SK-N-SH treated with all-trans-retinoic acid at 6 μM for 48 hours (cell line): ENCODE data around the gene ANKRD55.
"Not testable (repeated sequence)": the region's sequence is repeated elsewhere in the genome, so short reads cannot be mapped to it uniquely, and the experiment has no call there.

Experiments
- ATAC-seq: fragments of 200-7000 bp; cut with Tn5 transposase; 3 replicates; pipeline ENCODE4 v1.9.1; 2020; ENCODE audit warnings: mild to moderate bottlenecking, moderate library complexity
- ARNTL ChIP-seq: fragments of 450-650 bp; formaldehyde crosslinking; IDR thresholded peaks from 2 replicates; pipeline ENCODE4 v1.5.0; 2020; ENCODE audit warnings: low read depth, mild to moderate bottlenecking, moderate library complexity, borderline replicate concordance
- BACH2 ChIP-seq: fragments of 250-450 bp; sonication (Bioruptor Pico); IDR thresholded peaks from 2 replicates; pipeline ENCODE4 v1.9.0; 2021; ENCODE audit warnings: mild to moderate bottlenecking, borderline replicate concordance
- CREB5 ChIP-seq: fragments of 250-450 bp; sonication (Bioruptor Pico); IDR thresholded peaks from 2 replicates; pipeline ENCODE4 v1.5.1; 2020; ENCODE audit warnings: low read depth, mild to moderate bottlenecking, moderate library complexity
- CSDC2 ChIP-seq: fragments of 250-450 bp; sonication (Bioruptor Pico); IDR thresholded peaks from 2 replicates; pipeline ENCODE4 v1.5.0; 2020; ENCODE audit warnings: mild to moderate bottlenecking, moderate library complexity
- CSRNP3 ChIP-seq: fragments of 250-450 bp; sonication (Bioruptor Pico); IDR thresholded peaks from 2 replicates; pipeline ENCODE4 v1.5.1; 2021; ENCODE audit warnings: mild to moderate bottlenecking, moderate library complexity
- OSR1 ChIP-seq: fragments of 250-450 bp; sonication (Bioruptor Pico); IDR thresholded peaks from 2 replicates; pipeline ENCODE4 v1.8.0; 2022; ENCODE audit warnings: moderate library complexity, mild to moderate bottlenecking, inconsistent platforms
- PPARA ChIP-seq: fragments of 250-450 bp; sonication (Bioruptor Pico); IDR thresholded peaks from 2 replicates; pipeline ENCODE4 v1.5.0; 2020; ENCODE audit warnings: mild to moderate bottlenecking, borderline replicate concordance
- RARB ChIP-seq: fragments of 250-450 bp; sonication (Bioruptor Pico); IDR thresholded peaks from 2 replicates; pipeline ENCODE4 v1.8.0; 2021; ENCODE audit warnings: mild to moderate bottlenecking, moderate library complexity
- SNAI2 ChIP-seq: fragments of 250-450 bp; sonication (Bioruptor Pico); IDR thresholded peaks from 2 replicates; pipeline ENCODE4 v1.5.0; 2020; ENCODE audit warnings: mild to moderate bottlenecking, moderate library complexity
- TCF4 ChIP-seq: fragments of 250-450 bp; sonication (Bioruptor Pico); IDR thresholded peaks from 2 replicates; pipeline ENCODE4 v1.8.0; 2021; ENCODE audit warnings: mild to moderate bottlenecking, moderate library complexity, borderline replicate concordance
- TOX ChIP-seq: fragments of 250-450 bp; sonication (Bioruptor Pico); IDR thresholded peaks from 2 replicates; pipeline ENCODE4 v1.8.0; 2021; ENCODE audit warnings: mild to moderate bottlenecking, moderate library complexity, borderline replicate concordance
- ZC3H10 ChIP-seq: fragments of 250-450 bp; sonication (Bioruptor Pico); IDR thresholded peaks from 2 replicates; pipeline ENCODE4 v1.5.1; 2021; ENCODE audit warnings: mild to moderate bottlenecking, moderate library complexity
- ZFP3 ChIP-seq: fragments of 250-450 bp; sonication (Bioruptor Pico); IDR thresholded peaks from 2 replicates; pipeline ENCODE4 v1.5.0; 2020; ENCODE audit warnings: mild to moderate bottlenecking, moderate library complexity
- ZFP30 ChIP-seq: fragments of 450-650 bp; formaldehyde crosslinking; IDR thresholded peaks from 2 replicates; pipeline ENCODE4 v1.5.0; 2022; ENCODE audit warnings: mild to moderate bottlenecking, moderate library complexity
- ZNF565 ChIP-seq: fragments of 450-650 bp; formaldehyde crosslinking; conservative IDR thresholded peaks from 2 replicates; pipeline ENCODE4 v1.5.0; 2020; ENCODE audit warnings: low read depth, mild to moderate bottlenecking, moderate library complexity
- ZNF70 ChIP-seq: fragments of 450-650 bp; formaldehyde crosslinking; IDR thresholded peaks from 2 replicates; pipeline ENCODE4 v1.5.0; 2020; ENCODE audit warnings: mild to moderate bottlenecking, moderate library complexity
- ZNF8 ChIP-seq: fragments of 450-650 bp; formaldehyde crosslinking; IDR thresholded peaks from 2 replicates; pipeline ENCODE4 v1.5.0; 2020; ENCODE audit warnings: mild to moderate bottlenecking, moderate library complexity
- TF ChIP-seq, protein P1 (sequence below): fragments of 250-450 bp; sonication (Bioruptor Pico); IDR thresholded peaks from 2 replicates; pipeline ENCODE4 v1.8.0; 2021; ENCODE audit warnings: low read depth, mild to moderate bottlenecking, moderate library complexity, borderline replicate concordance

Gene ANKRD55

GRCh38 chr5:56211298-56211865, 21.7 kb downstream of the ANKRD55 start (continued):
- TF ChIP-seq OSR1 (no peak), CSRNP3 (no peak), CREB5 (CRISPR knock-in tag) (no peak), ZNF565 (CRISPR knock-in tag) (no peak), ZNF70 (CRISPR knock-in tag) (no peak), TCF4 (CRISPR knock-in tag) (no peak), CSDC2 (CRISPR knock-in tag) (no peak), PPARA (CRISPR knock-in tag) (no peak), ZFP3 (peak; percentile 50; the same call in 1 of the 2 replicates), BACH2 (CRISPR knock-in tag) (no peak)

DNA sequence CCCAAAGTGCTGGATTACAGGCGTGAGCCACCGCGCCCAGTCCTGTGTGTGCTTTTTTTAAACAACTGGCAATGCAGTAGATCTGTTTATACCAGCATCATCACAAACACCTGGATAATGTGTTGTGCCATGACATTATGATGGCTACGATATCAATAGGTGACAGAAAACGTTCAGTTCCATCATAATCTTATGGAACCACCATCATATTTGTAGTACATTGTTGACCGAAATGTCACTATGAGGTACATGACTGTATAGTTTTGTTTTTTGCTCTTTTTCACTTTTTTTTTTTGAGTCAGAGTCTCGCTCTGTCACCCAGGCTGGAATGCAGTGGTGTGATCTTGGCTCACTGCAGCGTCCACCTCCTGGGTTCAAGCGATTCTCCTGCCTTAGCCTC, 24.4 kb downstream of the ANKRD55 start:
- TF ChIP-seq CSRNP3 (no peak), CREB5 (CRISPR knock-in tag) (no peak), PPARA (CRISPR knock-in tag) (no peak), ZFP3 (no peak), SNAI2 (no peak), ZNF565 (CRISPR knock-in tag) (no peak), CSDC2 (CRISPR knock-in tag) (no peak)
- ATAC-seq = no peak

- no peak for ATAC-seq
- no peak for TF ChIP-seq BACH2 (CRISPR knock-in tag)
- TF ChIP-seq CSRNP3 = no peak
- TF ChIP-seq ARNTL (CRISPR knock-in tag) = no peak
- TF ChIP-seq, protein P1, sequence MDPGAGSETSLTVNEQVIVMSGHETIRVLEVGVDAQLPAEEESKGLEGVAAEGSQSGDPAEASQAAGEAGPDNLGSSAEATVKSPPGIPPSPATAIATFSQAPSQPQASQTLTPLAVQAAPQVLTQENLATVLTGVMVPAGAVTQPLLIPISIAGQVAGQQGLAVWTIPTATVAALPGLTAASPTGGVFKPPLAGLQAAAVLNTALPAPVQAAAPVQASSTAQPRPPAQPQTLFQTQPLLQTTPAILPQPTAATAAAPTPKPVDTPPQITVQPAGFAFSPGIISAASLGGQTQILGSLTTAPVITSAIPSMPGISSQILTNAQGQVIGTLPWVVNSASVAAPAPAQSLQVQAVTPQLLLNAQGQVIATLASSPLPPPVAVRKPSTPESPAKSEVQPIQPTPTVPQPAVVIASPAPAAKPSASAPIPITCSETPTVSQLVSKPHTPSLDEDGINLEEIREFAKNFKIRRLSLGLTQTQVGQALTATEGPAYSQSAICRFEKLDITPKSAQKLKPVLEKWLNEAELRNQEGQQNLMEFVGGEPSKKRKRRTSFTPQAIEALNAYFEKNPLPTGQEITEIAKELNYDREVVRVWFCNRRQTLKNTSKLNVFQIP = no peak
- no peak for TF ChIP-seq CSDC2 (CRISPR knock-in tag)
- no peak for TF ChIP-seq SNAI2
- TF ChIP-seq TOX = no peak
- TF ChIP-seq PPARA (CRISPR knock-in tag) = no peak
- TF ChIP-seq TCF4 (CRISPR knock-in tag) = no peak
Observed at GRCh38 chr5:56207537-56207936, 25.6 kb downstream of the ANKRD55 start.

DNA sequence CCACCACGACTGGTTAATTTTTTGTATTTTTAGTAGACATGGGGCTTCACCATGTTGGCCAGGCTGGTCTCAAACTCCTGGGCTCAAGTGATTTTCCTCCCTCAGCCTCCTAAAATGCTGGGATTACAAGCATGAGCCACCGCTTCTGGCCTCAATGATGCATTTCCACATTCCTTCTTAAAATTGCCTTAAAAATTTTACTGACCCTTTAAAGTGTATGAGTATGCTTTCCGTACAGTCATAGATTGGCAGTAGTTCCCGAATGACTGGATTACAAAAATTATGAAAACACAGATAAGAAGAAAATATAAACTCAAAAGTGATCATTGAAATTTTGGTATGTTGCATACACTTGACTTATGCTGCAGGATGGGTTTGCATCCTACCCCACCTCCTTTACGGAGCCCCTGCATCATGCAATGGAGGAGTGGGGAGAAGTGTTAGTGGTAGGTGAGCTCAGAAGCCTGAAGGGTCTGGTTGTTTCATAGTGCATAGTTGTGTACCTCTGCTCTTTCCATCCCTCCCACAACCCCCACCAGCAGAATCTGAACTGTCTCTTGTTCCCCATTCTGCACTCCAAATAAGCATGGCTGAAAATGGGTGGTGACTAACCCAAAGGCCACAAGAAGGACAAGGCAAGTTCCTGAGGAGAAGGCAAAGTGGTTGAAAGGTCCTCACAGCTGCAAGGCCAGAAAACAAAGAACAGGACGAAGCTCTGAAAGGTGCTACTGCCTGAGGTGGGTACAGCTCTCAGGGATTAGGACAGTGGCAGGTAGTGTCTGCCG, 26.8 kb downstream of the ANKRD55 start:
- no peak for ATAC-seq
- TF ChIP-seq OSR1 (no peak), CSRNP3 (no peak), TOX (no peak), ZNF70 (CRISPR knock-in tag) (no peak), SNAI2 (no peak), ZC3H10 (CRISPR knock-in tag) (no peak), RARB (CRISPR knock-in tag) (no peak), ARNTL (CRISPR knock-in tag) (no peak), TCF4 (CRISPR knock-in tag) (no peak), ZNF8 (CRISPR knock-in tag) (no peak), BACH2 (CRISPR knock-in tag) (no peak), ZFP30 (CRISPR knock-in tag) (no peak)
- TF ChIP-seq, protein P1 = no peak

DNA sequence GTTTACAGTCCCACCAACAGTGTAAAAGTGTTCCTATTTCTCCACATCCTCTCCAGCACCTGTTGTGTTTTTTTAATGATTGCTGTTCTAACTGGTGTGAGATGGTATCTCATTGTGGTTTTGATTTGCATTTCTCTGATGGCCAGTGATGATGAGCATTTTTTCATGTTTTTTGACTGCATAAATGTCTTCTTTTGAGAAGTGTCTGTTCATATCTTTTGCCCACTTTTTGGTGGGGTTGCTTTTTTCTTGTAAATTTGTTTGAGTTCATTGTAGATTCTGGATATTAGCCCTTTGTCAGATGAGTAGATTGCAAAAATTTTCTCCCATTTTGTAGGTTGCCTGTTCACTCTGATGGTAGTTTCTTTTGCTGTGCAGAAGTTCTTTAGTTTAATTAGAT, 29.2 kb downstream of the ANKRD55 start:
- not testable (repeated sequence) for ATAC-seq
